WI38 (cell line): Measurements from ENCODE around the gene RHOA.

Source experiments
- H3K4me3 ChIP-seq: 2 replicates; pipeline ENCODE4 v1.5.1; 2011; ENCODE audit warnings: low read depth, mild to moderate bottlenecking, control low read depth, low read length
- CTCF ChIP-seq: IDR thresholded peaks from 2 replicates; pipeline ENCODE4 v1.5.1; 2012; ENCODE audit warnings: low read depth, mild to moderate bottlenecking, control low read depth, low read length

RHOA gene

DNA sequence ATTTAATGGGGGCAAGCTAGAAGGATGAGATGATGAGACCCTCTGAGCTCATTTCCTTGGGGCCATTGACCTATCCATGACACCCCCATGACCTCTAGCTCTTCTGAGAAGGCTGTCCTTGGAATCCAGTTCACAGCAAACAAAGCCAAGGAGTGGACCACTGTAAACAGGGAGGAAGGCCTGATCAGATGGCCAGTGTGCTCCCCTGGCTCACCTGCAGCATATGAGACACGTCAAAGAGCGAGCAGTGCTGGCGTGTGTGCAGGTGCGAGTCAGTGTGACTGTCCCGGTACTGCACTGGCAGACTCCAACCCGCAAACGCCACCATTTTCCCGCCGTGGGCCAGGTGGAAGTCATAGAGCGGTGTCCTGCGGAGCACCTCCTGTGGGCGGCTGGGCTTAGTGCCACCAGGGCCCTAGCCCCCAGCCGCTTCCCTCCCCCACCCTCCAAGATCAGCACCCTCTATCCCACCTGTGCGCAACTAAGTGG lies 10.2 kb upstream of the RHOA start:
- no peak overlapping the region for H3K4me3 ChIP-seq
- no peak for TF ChIP-seq CTCF

DNA sequence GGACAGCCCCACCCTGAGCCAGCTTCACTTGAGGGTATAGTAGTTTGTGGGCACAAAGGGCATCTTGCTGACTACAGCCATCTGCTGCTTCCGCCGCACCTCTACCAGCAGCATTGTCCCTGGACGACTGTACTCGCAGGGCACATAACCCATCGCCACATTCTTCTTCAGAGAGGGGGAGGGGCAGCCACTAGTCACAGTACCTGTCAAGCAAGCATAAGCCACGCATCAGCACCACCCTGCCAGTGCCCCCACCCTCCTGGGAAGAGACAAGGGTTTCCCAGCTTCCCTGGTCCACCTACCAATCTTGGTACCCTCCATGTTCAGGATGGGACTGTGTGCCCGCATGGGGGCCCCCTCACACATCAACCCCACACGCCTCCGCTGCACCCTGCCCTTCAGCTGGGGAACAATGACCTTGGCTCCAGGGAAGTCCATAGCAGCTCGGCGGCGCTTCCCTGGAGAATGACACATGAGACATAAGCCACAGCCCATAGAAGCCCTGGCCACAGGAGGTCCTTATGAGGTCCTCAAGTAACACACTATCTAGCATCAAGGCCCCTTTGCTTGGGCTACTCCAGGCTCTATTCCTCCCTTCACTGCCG lies 5.8 kb upstream of the RHOA start:
- no peak overlapping the region for H3K4me3 ChIP-seq
- no peak for TF ChIP-seq CTCF

DNA sequence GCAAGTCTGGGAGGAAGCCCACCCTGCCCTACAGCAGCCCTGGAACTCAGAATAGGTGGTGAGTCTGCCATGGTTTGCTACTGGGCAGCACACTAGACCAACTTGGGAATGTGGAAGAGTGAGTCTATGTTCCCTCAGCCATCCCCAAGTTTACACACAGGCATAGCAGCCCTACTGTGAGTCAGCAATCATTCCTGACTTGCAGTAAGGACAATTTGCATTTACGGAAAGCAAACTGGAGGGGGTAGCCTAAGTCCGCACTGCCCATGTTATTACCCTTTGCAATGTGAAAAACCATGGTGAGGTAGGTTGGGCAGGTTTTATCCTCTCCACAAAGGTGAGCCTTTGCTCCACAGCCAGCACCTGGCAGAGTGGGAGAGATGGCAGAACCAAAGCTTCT lies 5.1 kb upstream of the RHOA start:
- no peak overlapping the region for H3K4me3 ChIP-seq
- no peak for TF ChIP-seq CTCF

DNA sequence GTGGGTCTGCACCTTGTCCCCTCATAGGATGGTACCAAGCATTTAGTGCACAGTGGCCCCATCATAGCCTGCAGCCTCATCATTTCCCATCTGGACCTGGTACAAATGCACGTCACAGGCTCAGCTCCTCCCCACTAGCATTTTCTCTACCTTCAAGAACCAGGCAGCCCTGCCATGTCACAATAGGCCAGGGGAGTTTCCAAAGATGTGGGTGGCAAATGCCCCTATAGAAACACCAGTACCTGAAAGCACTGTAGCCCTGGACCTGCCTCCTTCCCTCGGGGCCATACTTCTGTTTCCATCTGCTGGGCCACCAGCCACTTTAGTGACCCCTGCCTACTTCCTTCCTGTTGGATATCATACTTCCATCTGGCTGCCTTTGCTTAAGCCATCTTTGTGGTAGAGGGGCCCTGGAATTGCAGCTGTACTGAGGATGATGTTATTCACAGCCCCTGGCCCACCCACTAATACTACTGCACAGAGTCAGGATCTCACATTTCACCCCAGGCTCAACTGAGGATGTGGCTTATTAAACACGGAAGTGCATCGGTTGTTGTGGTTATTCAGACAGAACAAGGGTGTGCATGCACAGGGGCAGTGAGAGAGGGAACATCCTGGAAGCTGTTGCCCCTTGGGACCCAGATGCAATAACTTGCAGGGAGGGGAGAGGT lies 4.3 kb upstream of the RHOA start:
- no peak for TF ChIP-seq CTCF
- no peak overlapping the region for H3K4me3 ChIP-seq

DNA sequence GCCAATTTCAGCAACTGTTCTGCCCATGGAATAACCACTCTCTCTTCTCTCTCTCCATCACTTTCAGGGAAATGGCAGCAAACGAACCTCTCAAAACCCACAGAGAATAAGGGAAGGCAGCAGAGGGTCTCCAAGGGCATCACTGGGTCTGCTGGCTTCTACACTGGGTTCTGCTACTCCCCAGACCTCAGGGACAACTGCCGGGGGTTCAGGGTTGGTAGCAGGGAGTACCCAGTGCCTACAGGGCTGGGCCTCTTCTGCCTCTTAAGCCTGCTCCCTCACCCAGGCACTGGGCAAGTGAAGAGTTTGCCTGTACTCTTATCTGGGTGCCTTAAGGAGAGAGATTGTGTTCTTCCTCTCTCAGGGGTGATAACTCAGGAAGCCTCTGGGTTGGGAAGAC lies 3.0 kb upstream of the RHOA start:
- no peak for TF ChIP-seq CTCF
- no peak overlapping the region for H3K4me3 ChIP-seq

- peak overlapping the region; percentile 68 for H3K4me3 ChIP-seq
- TF ChIP-seq CTCF: no peak
Measured at GRCh38 chr3:49413338-49413734, 1.6 kb upstream of the RHOA start.

DNA sequence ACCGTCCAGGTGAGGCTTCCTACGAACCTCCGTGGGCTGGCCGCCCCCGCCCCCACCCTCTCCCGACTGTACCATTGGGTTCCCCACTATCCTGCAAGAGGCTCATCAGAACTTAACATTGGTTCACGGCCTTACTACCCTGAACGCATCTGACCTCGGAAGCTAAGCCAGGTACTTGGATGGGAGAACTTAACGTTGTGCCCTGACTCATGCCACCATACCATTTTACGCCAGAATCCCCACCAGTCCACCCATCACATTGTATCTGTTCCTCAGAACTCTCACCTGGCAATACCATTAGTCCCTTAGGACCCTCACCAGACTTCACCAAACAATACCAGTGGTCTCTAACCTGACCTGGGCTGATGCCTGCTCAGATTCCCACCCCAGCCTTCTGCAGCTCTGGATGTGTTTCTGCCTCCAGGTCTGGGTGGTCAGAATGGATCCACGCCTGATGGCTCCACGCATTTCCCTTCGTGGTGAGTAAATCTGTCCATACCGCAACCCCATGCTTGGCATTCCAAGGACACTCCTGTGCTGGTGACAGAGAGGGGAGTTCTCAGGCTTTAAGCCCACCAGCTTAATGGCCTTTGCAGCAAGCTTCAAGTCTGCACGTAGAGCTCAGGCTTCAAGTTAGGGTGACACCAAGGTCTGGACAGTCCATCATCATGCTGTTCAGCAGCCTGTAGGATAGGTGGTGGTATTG lies 1.0 kb upstream of the RHOA start:
- TF ChIP-seq CTCF: no peak
- peak overlapping the region; percentile 68 for H3K4me3 ChIP-seq
